ENCODE data around the gene ZFPL1. TPM values are rescaled to one million over a fixed set of nuclear protein-coding genes. Genes with fewer than 3 reads are reported as not detected.

ZFPL1 gene
- total RNA-seq, 4 donors from 2014 or later: 24.1 to 50.7 (median 43.7) TPM

GRCh38 chr11:65127473-65128181 lies 43.6 kb downstream of the ZFPL1 start:
- Histone ChIP-seq H3K4me1 (peaks cover 11 to 27% (median 23%) of the 10 kb centered on the region in 4 donors), H3K27ac (replicated peaks in 1 of 4) (no peak overlapping the region), H3K27me3 (no peaks in the 10 kb centered on the region), H3K4me3 (no peak overlapping the region), H3K36me3 (peaks cover 64 to 86% (median 84%) of the 10 kb centered on the region in 4 donors), H3K9me3 (no peaks in the 10 kb centered on the region)
- intact Hi-C loops (cut with DNase I): no loop called here
- TF ChIP-seq POLR2A (IDR thresholded peaks at IDR 0.05; ENCODE audit: low read depth) (no peak), EP300 (IDR thresholded peaks at IDR 0.05) (no peak), POLR2AphosphoS5 (IDR thresholded peaks at IDR 0.05) (no peak), CTCF (IDR thresholded peaks at IDR 0.05) (no peak)
- DNase-seq (ENCODE audit: extremely low spot score): no peak
- WGBS: 78% methylated on average over 12 of the region's 12 CpGs

GRCh38 chr11:65128182-65129145 lies 44.4 kb downstream of the ZFPL1 start:
- Histone ChIP-seq H3K27me3 (no peaks in the 10 kb centered on the region), H3K9me3 (no peaks in the 10 kb centered on the region), H3K4me1 (peaks cover 13 to 27% (median 23%) of the 10 kb centered on the region in 4 donors), H3K27ac (replicated peaks in 1 of 4) (no peak overlapping the region), H3K36me3 (peaks cover 64 to 92% (median 89%) of the 10 kb centered on the region in 4 donors), H3K4me3 (no peak overlapping the region)
- 81% methylated on average over 13 of the region's 15 CpGs for WGBS
- no peak for DNase-seq (ENCODE audit: extremely low spot score)
- intact Hi-C loops (cut with DNase I): no loop called here
- TF ChIP-seq POLR2A (IDR thresholded peaks at IDR 0.05; ENCODE audit: low read depth): no peak
- TF ChIP-seq EP300 (IDR thresholded peaks at IDR 0.05): no peak
- no peak for TF ChIP-seq CTCF (IDR thresholded peaks at IDR 0.05)
- no peak for TF ChIP-seq POLR2AphosphoS5 (IDR thresholded peaks at IDR 0.05)

GRCh38 chr11:65129649-65130441 lies 45.8 kb downstream of the ZFPL1 start:
- no peaks in the 10 kb centered on the region for H3K9me3 ChIP-seq
- no peak overlapping the region for H3K27ac ChIP-seq (replicated peaks in 1 of 4)
- intact Hi-C loops (cut with DNase I): loop anchor here (5.0 kb wide), 1 partner anchor 52 kb away; the partner anchor contains the start of gene CAPN1
- WGBS: 86% methylated on average over 13 of the region's 13 CpGs
- H3K36me3 ChIP-seq: peaks cover 59 to 84% (median 83%) of the 10 kb centered on the region in 4 donors
- H3K4me1 ChIP-seq: peaks cover 16 to 25% (median 21%) of the 10 kb centered on the region in 4 donors
- TF ChIP-seq POLR2A (IDR thresholded peaks at IDR 0.05; ENCODE audit: low read depth) (no peak), EP300 (IDR thresholded peaks at IDR 0.05) (no peak), POLR2AphosphoS5 (IDR thresholded peaks at IDR 0.05) (no peak), CTCF (IDR thresholded peaks at IDR 0.05) (no peak)
- DNase-seq (ENCODE audit: extremely low spot score): no peak
- no peaks in the 10 kb centered on the region for H3K27me3 ChIP-seq
- no peak overlapping the region for H3K4me3 ChIP-seq

- 88% methylated on average over 19 of the region's 19 CpGs for WGBS
These were observed 46.8 kb downstream of the ZFPL1 start for GRCh38 chr11:65130631-65131416.

More at GRCh38 chr11:65130631-65131416, 46.8 kb downstream of the ZFPL1 start:
- DNase-seq (ENCODE audit: extremely low spot score): no peak
- Histone ChIP-seq H3K9me3 (no peaks in the 10 kb centered on the region), H3K4me3 (no peak overlapping the region), H3K4me1 (peaks cover 24 to 33% (median 28%) of the 10 kb centered on the region in 4 donors), H3K27ac (replicated peaks in 1 of 4) (no peak overlapping the region), H3K27me3 (no peaks in the 10 kb centered on the region), H3K36me3 (peaks cover 50 to 74% (median 73%) of the 10 kb centered on the region in 4 donors)
- intact Hi-C loops (cut with DNase I): loop anchor here (5.0 kb wide), 1 partner anchor 51 kb away; the partner anchor contains the start of gene CAPN1
- TF ChIP-seq CTCF (IDR thresholded peaks at IDR 0.05) (no peak), EP300 (IDR thresholded peaks at IDR 0.05) (no peak), POLR2AphosphoS5 (IDR thresholded peaks at IDR 0.05) (no peak), POLR2A (IDR thresholded peaks at IDR 0.05; ENCODE audit: low read depth) (no peak)

Measured in esophagus muscularis mucosa (tissue), 4 donors.